Endothelial cell of umbilical vein (primary cell): Measurements from ENCODE around the gene DCAF4. TPM values are rescaled to one million over a fixed set of nuclear protein-coding genes. Genes with fewer than 3 reads are reported as not detected.

Source experiments
- BruUV-seq: library from RNA; stranded (reverse); fragments of 400-500 nt; replicated peaks from 2 replicates; lab custom pipeline; 2021; lab: Mats Ljungman, UMichigan
- CTCF ChIA-PET: fragments of 300-600, 350-600 bp; sonication (Branson Sonifier 250); formaldehyde crosslinking; loops from one replicate; lab custom pipeline; 2021; ENCODE audit warnings: antibody characterized with exemption, inconsistent platforms; lab: Charles Lee
- POLR2A ChIA-PET: fragments of 300-600, 350-600 bp; sonication (Branson Sonifier 250); formaldehyde crosslinking; loops from one replicate; lab custom pipeline; 2021; ENCODE audit warnings: antibody characterized with exemption, inconsistent platforms; lab: Charles Lee
- DNase-seq: peaks from one replicate; pipeline ENCODE4 v3.0.0-alpha.2; 2011; ENCODE audit warnings: low read depth, low spot score
- FAIRE-seq: peaks from 2 replicates; lab custom pipeline; 2011; peaks lifted over from hg19 to GRCh38; lab: Jason Lieb, UNC
- H2AFZ ChIP-seq: 2 replicates; pipeline ENCODE4 v1.6.0; 2012; ENCODE audit warnings: low read depth, low read length, control low read depth, inconsistent platforms
- H3K27ac ChIP-seq: 2 replicates; pipeline ENCODE4 v1.5.1; 2011; ENCODE audit warnings: low read depth, mild to moderate bottlenecking, control low read depth, low read length, moderate library complexity; ENCODE audit not compliant: insufficient read depth
- H3K27me3 ChIP-seq, 2 experiments: 2 replicates each; pipeline versions ENCODE4 v1.6.0 to v1.6.1; 2011; ENCODE audit warnings: low read length in 2 of 2, mixed read lengths in 1 of 2; ENCODE audit not compliant: control insufficient read depth in 2 of 2, insufficient read depth in 2 of 2
- H3K36me3 ChIP-seq, 2 experiments: 2 replicates in 1 of 2; 3 replicates in 1 of 2; pipeline ENCODE4 v1.5.1; 2011; ENCODE audit warnings: low read length in 2 of 2, mild to moderate bottlenecking in 1 of 2, moderate library complexity in 1 of 2; ENCODE audit not compliant: control insufficient read depth in 2 of 2, insufficient read depth in 2 of 2; ENCODE audit errors: extremely low read depth in 1 of 2
- H3K4me1 ChIP-seq: 3 replicates; pipeline ENCODE4 v1.5.1; 2011; ENCODE audit warnings: mild to moderate bottlenecking, low read length; ENCODE audit not compliant: control insufficient read depth, insufficient read depth; ENCODE audit errors: extremely low read depth
- H3K4me2 ChIP-seq: 2 replicates; pipeline ENCODE4 v1.6.1; 2011; ENCODE audit warnings: low read length, control low read depth, mixed read lengths; ENCODE audit not compliant: insufficient read depth
- H3K4me3 ChIP-seq, 3 experiments: fragments of 200-600 bp in 1 of 3; sonication (generic), shearing (Covaris generic) in 1 of 3; replicated peaks in 1 of 3; 2 replicates each; pipeline ENCODE4 v1.5.1; 2011 to 2016; ENCODE audit warnings: control low read depth in 3 of 3, low read length in 3 of 3, mild to moderate bottlenecking in 2 of 3, inconsistent platforms in 1 of 3, low read depth in 1 of 3, moderate library complexity in 1 of 3; ENCODE audit not compliant: insufficient read depth in 1 of 3
- H3K79me2 ChIP-seq: 2 replicates; pipeline ENCODE4 v1.6.0; 2012; ENCODE audit warnings: low read length, inconsistent platforms; ENCODE audit not compliant: control insufficient read depth, insufficient read depth
- H3K9ac ChIP-seq: replicated peaks from 2 replicates; pipeline ENCODE3; 2011; ENCODE audit warnings: low read length, control low read depth; ENCODE audit not compliant: insufficient read depth; ENCODE audit errors: extremely low read depth
- H3K9me1 ChIP-seq: replicated peaks from 3 replicates; pipeline ENCODE4 v1.6.0; 2011; ENCODE audit warnings: mild to moderate bottlenecking, low read length; ENCODE audit not compliant: control insufficient read depth, insufficient read depth; ENCODE audit errors: extremely low read depth
- H3K9me3 ChIP-seq: replicated peaks from 2 replicates; pipeline ENCODE4 v1.5.1; 2012; ENCODE audit warnings: low read length, inconsistent platforms; ENCODE audit not compliant: control insufficient read depth, insufficient read depth
- H4K20me1 ChIP-seq: replicated peaks from 2 replicates; pipeline ENCODE3; 2011; ENCODE audit warnings: mild to moderate bottlenecking, low read length; ENCODE audit not compliant: control insufficient read depth, insufficient read depth; ENCODE audit errors: extremely low read depth
- CTCF ChIP-seq, 2 donors: IDR thresholded peaks; 1 replicate in 1 of 2; 2 replicates in 1 of 2; pipeline ENCODE4 v1.5.1; 2011; ENCODE audit warnings: low read length in 2 of 2, mild to moderate bottlenecking in 2 of 2, moderate library complexity in 2 of 2, control low read depth in 1 of 2, inconsistent platforms in 1 of 2, low read depth in 1 of 2; ENCODE audit not compliant: insufficient read depth in 1 of 2; ENCODE audit errors: extremely low read depth in 1 of 2
- EZH2 ChIP-seq: IDR thresholded peaks from 2 replicates; pipeline ENCODE4 v1.6.1; 2012; ENCODE audit warnings: borderline replicate concordance, low read depth, mild to moderate bottlenecking, moderate library complexity, low read length, inconsistent platforms; ENCODE audit not compliant: severe bottlenecking
- FOS ChIP-seq: IDR thresholded peaks from 2 replicates; pipeline ENCODE4 v1.6.1; 2011; ENCODE audit warnings: mild to moderate bottlenecking, low read length, moderate library complexity, borderline replicate concordance; ENCODE audit not compliant: insufficient read depth
- GATA2 ChIP-seq: IDR thresholded peaks from 2 replicates; pipeline ENCODE4 v1.7.0; 2011; ENCODE audit warnings: low read depth, mild to moderate bottlenecking, moderate library complexity, mixed read lengths, low read length; ENCODE audit not compliant: insufficient read length, insufficient read depth
- JUN ChIP-seq: IDR thresholded peaks from 2 replicates; pipeline ENCODE4 v1.6.1; 2011; ENCODE audit warnings: borderline replicate concordance, low read depth; ENCODE audit not compliant: insufficient read length, insufficient read depth
- MAX ChIP-seq: IDR thresholded peaks from 2 replicates; pipeline ENCODE4 v1.6.1; 2011; ENCODE audit not compliant: insufficient read depth, insufficient read length
- MYC ChIP-seq: IDR thresholded peaks from one replicate; pipeline ENCODE4 v1.6.1; 2011; ENCODE audit warnings: mild to moderate bottlenecking, low read depth, low read length
- POLR2A ChIP-seq: IDR thresholded peaks from 2 replicates; pipeline ENCODE4 v1.6.1; 2012; ENCODE audit warnings: low read depth, mild to moderate bottlenecking, control low read depth, low read length
- POLR2AphosphoS5 ChIP-seq: IDR thresholded peaks from 2 replicates; pipeline ENCODE4 v1.6.1; 2012; ENCODE audit warnings: low read depth, mild to moderate bottlenecking, control low read depth, low read length, moderate library complexity; ENCODE audit not compliant: insufficient read depth
- dilution Hi-C: fragments of 300-500 bp; cut with MboI; formaldehyde crosslinking; loops from one replicate; pipeline ENCODE4 v1.15.0; 2019; ENCODE audit warnings: low sequenced_read_pairs; ENCODE audit not compliant: extremely low pct_ligation_motif_present
- intact Hi-C: fragments of 100-400 bp; cut with micrococcal nuclease; formaldehyde crosslinking; loops from one replicate; pipeline ENCODE4 v1.10.0; 2022
- polyA plus RNA-seq, 4 experiments: library from polyadenylated mRNA; depleted of rRNA in 3 of 4; stranded (reverse) in 3 of 4; unstranded in 1 of 4; fragments of >200 nt; gene quantifications; 2 replicates each; pipeline versions ENCODE4 v1.2.1 to v1.2.3, GENCODE V29; 2011 to 2012; ENCODE audit warnings: missing spikeins in 1 of 4
- total RNA-seq: library from RNA; stranded (reverse); gene quantifications from 2 replicates; pipeline ENCODE4 v1.2.3, GENCODE V29; 2021

Gene DCAF4
- total and polyA plus RNA-seq, 2 donors (not counting 3 experiments of a cell fraction or from before 2014, with no cell fraction given): 8.6 to 15.8 TPM

GRCh38 chr14:72881543-72881942 is 44.7 kb upstream of the DCAF4 start:
- no TSS peak for BruUV-seq
- FAIRE-seq (no peak), DNase-seq (no peak)
- H3K9me1 ChIP-seq: no peaks in the 10 kb centered on the region
- no peak overlapping the region for H3K9ac ChIP-seq
- ChIA-PET POLR2A (no interaction called here), CTCF (interaction anchor here (0.6 kb wide), 1 partner anchor 368 kb away, joined by 3 read pairs; no protein-coding TSS in a partner anchor)
- H3K9me3 ChIP-seq: no peaks in the 10 kb centered on the region
- intact Hi-C loops: no loop called here
- H4K20me1 ChIP-seq: no peaks in the 10 kb centered on the region
- no peaks in the 10 kb centered on the region for H3K36me3 ChIP-seq
- peaks cover 24% of the 10 kb centered on the region for H3K79me2 ChIP-seq
- H3K4me1 ChIP-seq: peaks cover 18% of the 10 kb centered on the region
- H3K27me3 ChIP-seq: no peaks in the 10 kb centered on the region
- no peak overlapping the region for H2AFZ ChIP-seq
- no peak overlapping the region for H3K27ac ChIP-seq
- H3K4me2 ChIP-seq: no peak overlapping the region
- TF ChIP-seq POLR2A (no peak), FOS (no peak), CTCF (IDR thresholded peaks at IDR 0.05; ENCODE audit: extremely low read depth in 1 of 2, insufficient read depth in 1 of 2, low read depth in 1 of 2, low read length in 2 of 2) (no peak), MYC (no peak), MAX (no peak), JUN (no peak), POLR2AphosphoS5 (no peak), GATA2 (no peak), EZH2 (no peak)
- dilution Hi-C loops: no loop called here
- no peak overlapping the region for H3K4me3 ChIP-seq
